Pancreas (tissue), 10 donors: Measurements from ENCODE around the gene ASPHD2. TPM values are rescaled to one million over a fixed set of nuclear protein-coding genes. Genes with fewer than 3 reads are reported as not detected.

ENCODE experiments used
- ATAC-seq, 4 donors: fragments of 200-7000 bp; cut with Tn5 transposase; one replicate each; pipeline versions ENCODE4 v1.8.0 to v1.9.1; 2020; ENCODE audit warnings: mild to moderate bottlenecking in 4 of 4, moderate library complexity in 4 of 4
- DNase-seq, 6 donors: peaks; one replicate each; pipeline ENCODE4 v3.0.0-alpha.2; 2020
- FAIRE-seq: peaks from 2 replicates; lab custom pipeline; 2012; peaks lifted over from hg19 to GRCh38; lab: Jason Lieb, UNC
- H3K27ac ChIP-seq, 4 donors: fragments of 200-600 bp; sonication (generic); 1 replicate in 3 of 4; 2 replicates in 1 of 4; pipeline versions ENCODE4 v1.5.0 to v1.8.0; 2020
- H3K27me3 ChIP-seq, 4 donors: fragments of 200-600 bp; one replicate each; pipeline ENCODE4 v1.8.0; 2021
- H3K36me3 ChIP-seq, 3 donors: fragments of 200-600 bp; sonication (generic) in 1 of 3; one replicate each; pipeline versions ENCODE4 v1.5.0 to v1.8.0; 2020 to 2021
- H3K4me1 ChIP-seq, 3 donors: fragments of 200-600 bp; one replicate each; pipeline ENCODE4 v1.8.0; 2021
- H3K4me3 ChIP-seq, 4 donors: fragments of 200-600 bp; sonication (generic) in 2 of 4; one replicate each; pipeline versions ENCODE4 v1.5.0 to v1.8.0; 2020 to 2021
- H3K9me3 ChIP-seq, 4 donors: fragments of 200-600 bp; one replicate each; pipeline ENCODE4 v1.8.0; 2021
- WGBS, 2 donors: extraction: QIAGEN DNeasy Blood & Tissue Kit; methylation state at CpG; one replicate each; pipeline ENCODE4 v1.1.7; 2013; 5-methylcytosine and 5-hydroxymethylcytosine counted together
- intact Hi-C, 3 donors: fragments of 100-400 bp; cut with DNase I; formaldehyde crosslinking; loops; one replicate each; pipeline versions ENCODE4 v1.11.1 to v1.14.2; 2022
- polyA plus RNA-seq, 2 donors: library from polyadenylated mRNA; stranded (reverse); fragments of 200-250 nt; gene quantifications; one replicate each; pipeline ENCODE4 v1.2.3, GENCODE V29; 2013
- total RNA-seq, 6 donors: library from RNA; stranded (reverse); fragmentation: NEBNext Ultra II Directional in 4 of 6; extraction: Animal tissue kit (Norgen Biotek cat#: 25700) in 4 of 6; gene quantifications; one replicate each; pipeline versions ENCODE4 v1.2.1 to v1.2.4, GENCODE V29; 2021 to 2023
- TF ChIP-seq, protein P1 (sequence below), 4 donors: fragments of 200-600 bp; sonication (generic) in 3 of 4; IDR thresholded peaks; one replicate each; pipeline versions ENCODE4 v1.5.0 to v1.8.0; 2021; ENCODE audit warnings: antibody characterized with exemption in 4 of 4
- donor health status: healthy with polysubstance abuse.
- donor health status: DM: no; HTN: no; CAD: no; lungs with moderate emphysema.
- donor health status: DM: no; HTN: no; CAD: no.
- donor health status: control.
- donor health status: control.
- donor health status: Bipolar disorder and iron deficiency.
- donor health status: DM: yes; HTN: yes; CAD: no.
- donor health status: DM: no; HTN: no; CAD: no.
- donor health status: DM: no; HTN: no; CAD: no.
- donor health status: DM: yes; HTN: yes; CAD: no.

The ASPHD2 gene
- total and polyA plus RNA-seq, 8 donors: 0.14 to 0.75 (median 0.28) TPM

- Histone ChIP-seq H3K9me3 (no peaks in the 10 kb centered on the region), H3K27me3 (no peaks in the 10 kb centered on the region), H3K4me1 (no peaks in the 10 kb centered on the region), H3K36me3 (peaks cover 0 to 19% (median 0%) of the 10 kb centered on the region in 3 donors), H3K27ac (no peak overlapping the region), H3K4me3 (no peak overlapping the region)
- intact Hi-C loops: no loop called here
- TF ChIP-seq, protein P1, sequence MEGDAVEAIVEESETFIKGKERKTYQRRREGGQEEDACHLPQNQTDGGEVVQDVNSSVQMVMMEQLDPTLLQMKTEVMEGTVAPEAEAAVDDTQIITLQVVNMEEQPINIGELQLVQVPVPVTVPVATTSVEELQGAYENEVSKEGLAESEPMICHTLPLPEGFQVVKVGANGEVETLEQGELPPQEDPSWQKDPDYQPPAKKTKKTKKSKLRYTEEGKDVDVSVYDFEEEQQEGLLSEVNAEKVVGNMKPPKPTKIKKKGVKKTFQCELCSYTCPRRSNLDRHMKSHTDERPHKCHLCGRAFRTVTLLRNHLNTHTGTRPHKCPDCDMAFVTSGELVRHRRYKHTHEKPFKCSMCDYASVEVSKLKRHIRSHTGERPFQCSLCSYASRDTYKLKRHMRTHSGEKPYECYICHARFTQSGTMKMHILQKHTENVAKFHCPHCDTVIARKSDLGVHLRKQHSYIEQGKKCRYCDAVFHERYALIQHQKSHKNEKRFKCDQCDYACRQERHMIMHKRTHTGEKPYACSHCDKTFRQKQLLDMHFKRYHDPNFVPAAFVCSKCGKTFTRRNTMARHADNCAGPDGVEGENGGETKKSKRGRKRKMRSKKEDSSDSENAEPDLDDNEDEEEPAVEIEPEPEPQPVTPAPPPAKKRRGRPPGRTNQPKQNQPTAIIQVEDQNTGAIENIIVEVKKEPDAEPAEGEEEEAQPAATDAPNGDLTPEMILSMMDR (IDR thresholded peaks at IDR 0.05): no peak
- ATAC-seq: no peak
- FAIRE-seq: no peak
- 71 to 75% methylated on average over 15 of the region's 15 CpGs for WGBS, 2 donors
- no peak for DNase-seq
These were observed 18.7 kb downstream of the ASPHD2 start for GRCh38 chr22:26447584-26448329.

- H3K4me3 ChIP-seq: no peak overlapping the region
- no peak for FAIRE-seq
- no peaks in the 10 kb centered on the region for H3K4me1 ChIP-seq
- no peak for ATAC-seq
- no peak for DNase-seq
- WGBS, 2 donors: 72 to 83% methylated on average over 5 of the region's 5 CpGs
- H3K9me3 ChIP-seq: no peaks in the 10 kb centered on the region
- no peak overlapping the region for H3K27ac ChIP-seq
- H3K27me3 ChIP-seq: no peaks in the 10 kb centered on the region
- TF ChIP-seq, protein P1 (IDR thresholded peaks at IDR 0.05): no peak
- intact Hi-C loops: no loop called here
- H3K36me3 ChIP-seq: peaks cover 0 to 24% (median 0%) of the 10 kb centered on the region in 3 donors
These were observed 19.3 kb downstream of the ASPHD2 start for GRCh38 chr22:26448334-26448733.

GRCh38 chr22:26448941-26449340 lies 19.9 kb downstream of the ASPHD2 start:
- no peak for FAIRE-seq
- TF ChIP-seq, protein P1 (IDR thresholded peaks at IDR 0.05): no peak
- 84 to 88% methylated on average over 6 of the region's 6 CpGs for WGBS, 2 donors
- H3K4me1 ChIP-seq: no peaks in the 10 kb centered on the region
- H3K9me3 ChIP-seq: no peaks in the 10 kb centered on the region
- no peaks in the 10 kb centered on the region for H3K27me3 ChIP-seq
- no peak overlapping the region for H3K4me3 ChIP-seq
- ATAC-seq: no peak
- DNase-seq: no peak
- intact Hi-C loops: no loop called here
- H3K36me3 ChIP-seq: peaks cover 0 to 30% (median 0%) of the 10 kb centered on the region in 3 donors
- H3K27ac ChIP-seq: no peak overlapping the region

DNA sequence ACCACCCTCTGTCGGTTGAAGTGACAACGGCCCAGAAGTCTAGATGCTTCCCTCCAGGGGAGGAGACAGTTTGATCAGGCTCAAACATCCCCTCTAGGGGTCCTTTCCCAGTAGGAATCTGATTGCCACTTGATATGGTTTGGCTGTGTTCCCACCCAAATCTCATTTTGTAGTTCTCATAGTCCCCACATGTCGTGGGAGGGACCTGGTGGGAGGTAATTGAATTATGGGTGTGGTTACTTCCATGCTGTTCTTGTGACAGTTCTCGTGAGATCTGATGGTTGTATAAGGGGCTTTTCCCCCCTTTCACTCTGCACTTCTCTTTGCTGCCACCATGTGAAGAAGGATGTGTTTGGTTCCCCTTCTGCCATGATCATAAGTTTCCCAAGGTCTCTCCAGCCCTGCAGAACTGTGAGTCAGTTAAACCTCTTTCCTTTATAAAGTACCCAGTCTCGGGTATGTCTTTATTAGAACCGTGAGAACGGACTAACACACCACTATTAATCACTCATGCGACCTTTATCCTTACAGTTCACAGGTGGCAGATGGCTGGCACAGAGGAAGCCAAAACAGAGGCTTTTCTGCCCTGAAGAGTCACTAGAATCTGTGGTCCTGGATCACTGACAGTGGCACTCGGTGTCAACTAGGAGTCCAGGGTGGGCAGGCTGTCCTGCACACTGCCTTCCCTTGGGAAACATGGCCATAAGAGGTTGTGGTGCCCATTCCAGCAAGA lies 21.6 kb downstream of the ASPHD2 start:
- no peak overlapping the region for H3K27ac ChIP-seq
- WGBS, 2 donors: 84 to 86% methylated on average over 9 of the region's 9 CpGs
- H3K36me3 ChIP-seq: peaks cover 0 to 34% (median 0%) of the 10 kb centered on the region in 3 donors
- H3K9me3 ChIP-seq: no peaks in the 10 kb centered on the region
- no peak overlapping the region for H3K4me3 ChIP-seq
- FAIRE-seq: no peak
- TF ChIP-seq, protein P1 (IDR thresholded peaks at IDR 0.05): no peak
- intact Hi-C loops: no loop called here
- ATAC-seq: no peak
- no peak for DNase-seq
- H3K4me1 ChIP-seq: no peaks in the 10 kb centered on the region
- no peaks in the 10 kb centered on the region for H3K27me3 ChIP-seq
